Measurements from ENCODE around the gene KCNC3.

KCNC3 gene

GRCh38 chr19:50276370-50277063 is 52.7 kb downstream of the KCNC3 start:
- TF ChIP-seq, protein P1, sequence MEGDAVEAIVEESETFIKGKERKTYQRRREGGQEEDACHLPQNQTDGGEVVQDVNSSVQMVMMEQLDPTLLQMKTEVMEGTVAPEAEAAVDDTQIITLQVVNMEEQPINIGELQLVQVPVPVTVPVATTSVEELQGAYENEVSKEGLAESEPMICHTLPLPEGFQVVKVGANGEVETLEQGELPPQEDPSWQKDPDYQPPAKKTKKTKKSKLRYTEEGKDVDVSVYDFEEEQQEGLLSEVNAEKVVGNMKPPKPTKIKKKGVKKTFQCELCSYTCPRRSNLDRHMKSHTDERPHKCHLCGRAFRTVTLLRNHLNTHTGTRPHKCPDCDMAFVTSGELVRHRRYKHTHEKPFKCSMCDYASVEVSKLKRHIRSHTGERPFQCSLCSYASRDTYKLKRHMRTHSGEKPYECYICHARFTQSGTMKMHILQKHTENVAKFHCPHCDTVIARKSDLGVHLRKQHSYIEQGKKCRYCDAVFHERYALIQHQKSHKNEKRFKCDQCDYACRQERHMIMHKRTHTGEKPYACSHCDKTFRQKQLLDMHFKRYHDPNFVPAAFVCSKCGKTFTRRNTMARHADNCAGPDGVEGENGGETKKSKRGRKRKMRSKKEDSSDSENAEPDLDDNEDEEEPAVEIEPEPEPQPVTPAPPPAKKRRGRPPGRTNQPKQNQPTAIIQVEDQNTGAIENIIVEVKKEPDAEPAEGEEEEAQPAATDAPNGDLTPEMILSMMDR (IDR thresholded peaks at IDR 0.05; ENCODE audit: low read depth, low read length, missing control alignments) = no peak
- DNase-seq (ENCODE audit: extremely low read depth, low read depth) = no peak
- H3K4me3 ChIP-seq (replicated peaks; ENCODE audit: low read depth, low read length) = no peak overlapping the region

- TF ChIP-seq, protein P1 (IDR thresholded peaks at IDR 0.05; ENCODE audit: low read depth, low read length, missing control alignments) = no peak
- no peak overlapping the region for H3K4me3 ChIP-seq (replicated peaks; ENCODE audit: low read depth, low read length)
- DNase-seq (ENCODE audit: extremely low read depth, low read depth) = no peak
Observed at GRCh38 chr19:50275577-50276368, 53.4 kb downstream of the KCNC3 start.

DNA sequence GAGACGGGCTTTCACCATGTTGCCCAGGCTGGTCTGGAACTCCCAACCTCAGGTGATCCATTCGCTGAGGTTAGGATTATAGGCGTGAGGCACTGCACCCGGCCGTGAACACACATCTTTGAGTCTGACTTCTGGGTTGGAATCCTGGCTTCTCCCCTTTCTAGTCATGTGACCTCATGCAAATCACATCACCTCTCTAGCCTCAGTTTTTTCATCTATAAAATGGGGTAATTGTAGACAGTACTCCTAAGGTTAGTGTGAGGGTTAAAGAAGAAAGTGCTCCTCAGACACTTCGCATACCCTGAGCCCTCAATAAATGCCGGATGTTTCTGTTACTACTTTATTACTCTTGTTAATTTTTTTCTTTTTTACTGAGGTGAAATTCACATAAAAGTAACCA is 55.4 kb downstream of the KCNC3 start:
- TF ChIP-seq, protein P1 (IDR thresholded peaks at IDR 0.05; ENCODE audit: low read depth, low read length, missing control alignments) = no peak

DNA sequence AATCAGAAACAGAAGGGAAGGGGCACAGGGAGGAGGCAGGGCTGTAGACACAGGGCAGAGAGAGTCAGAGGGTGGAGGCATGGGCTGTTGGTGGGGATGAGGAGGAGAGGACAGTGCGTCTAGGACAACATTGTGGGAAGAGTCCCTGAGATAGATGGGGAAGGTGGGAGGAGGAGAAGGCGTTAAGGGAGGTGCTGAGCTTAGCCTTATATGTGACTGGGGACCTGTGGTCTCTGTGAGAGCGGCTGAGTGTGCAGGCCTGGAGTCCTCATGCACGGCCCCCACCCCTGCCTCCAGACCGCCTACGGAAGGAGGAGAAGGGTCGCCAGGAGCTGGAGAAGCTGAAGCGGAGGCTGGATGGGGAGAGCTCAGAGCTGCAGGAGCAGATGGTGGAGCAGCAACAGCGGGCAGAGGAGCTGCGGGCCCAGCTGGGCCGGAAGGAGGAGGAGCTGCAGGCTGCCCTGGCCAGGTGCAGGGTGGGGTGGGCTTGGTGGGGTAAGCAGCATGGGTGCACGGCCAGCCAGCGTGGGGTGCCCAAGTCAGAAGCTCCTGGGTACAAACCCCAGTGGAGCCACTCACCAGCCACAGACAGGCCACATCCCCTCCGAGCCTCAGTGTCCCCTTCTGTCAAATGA is 56.8 kb downstream of the KCNC3 start:
- TF ChIP-seq, protein P1 (IDR thresholded peaks at IDR 0.05; ENCODE audit: low read depth, low read length, missing control alignments) = no peak
- H3K4me3 ChIP-seq (replicated peaks; ENCODE audit: low read depth, low read length) = no peak overlapping the region

More for the DNA sequence above, 55.4 kb downstream of the KCNC3 start:
- no peak overlapping the region for H3K4me3 ChIP-seq (replicated peaks; ENCODE audit: low read depth, low read length)
- DNase-seq (ENCODE audit: extremely low read depth, low read depth) = no peak

DNA sequence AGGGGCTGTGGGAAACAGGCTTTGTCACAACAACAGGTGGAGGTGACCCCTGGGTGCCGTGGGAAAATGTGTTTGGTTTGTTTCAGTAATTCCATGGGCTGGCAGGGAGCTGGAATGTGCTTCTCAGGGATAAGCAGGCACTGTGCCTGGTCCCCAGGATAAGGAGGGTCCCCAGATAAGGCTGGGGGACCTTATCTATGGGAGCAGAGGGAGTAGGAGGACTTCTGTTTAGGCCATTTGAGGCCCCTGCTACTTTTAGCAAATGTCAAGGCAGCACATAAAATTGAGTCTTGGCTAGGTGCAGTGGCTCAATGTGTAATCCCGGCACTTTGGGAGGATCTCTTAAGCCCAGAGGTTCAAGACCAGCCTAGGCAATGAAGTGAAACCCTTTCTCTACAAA is 59.5 kb downstream of the KCNC3 start:
- no peak for DNase-seq (ENCODE audit: extremely low read depth, low read depth)
- no peak overlapping the region for H3K4me3 ChIP-seq (replicated peaks; ENCODE audit: low read depth, low read length)
- TF ChIP-seq, protein P1 (IDR thresholded peaks at IDR 0.05; ENCODE audit: low read depth, low read length, missing control alignments) = no peak

More for the DNA sequence above, 56.8 kb downstream of the KCNC3 start:
- DNase-seq (ENCODE audit: extremely low read depth, low read depth) = no peak

DNA sequence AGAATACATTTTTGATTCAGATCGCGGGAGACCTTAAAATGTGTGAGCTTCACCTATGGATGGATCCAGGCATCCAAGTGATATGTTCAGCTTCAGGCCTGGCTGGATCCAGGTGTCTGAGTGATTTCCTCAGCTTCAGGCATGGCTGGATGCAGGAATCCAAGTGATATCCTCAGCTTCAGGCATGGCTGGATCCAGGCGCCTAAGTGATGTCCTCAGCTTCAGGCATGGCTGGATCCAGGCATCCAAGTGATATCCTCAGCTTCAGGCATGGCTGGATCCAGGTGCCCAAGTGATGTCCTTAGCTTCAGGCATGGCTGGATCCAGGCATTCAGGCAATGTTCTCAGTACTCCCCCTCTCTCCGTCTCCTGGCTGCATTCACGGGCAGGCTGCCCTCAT is 60.7 kb downstream of the KCNC3 start:
- TF ChIP-seq, protein P1 (IDR thresholded peaks at IDR 0.05; ENCODE audit: low read depth, low read length, missing control alignments) = no peak
- no peak overlapping the region for H3K4me3 ChIP-seq (replicated peaks; ENCODE audit: low read depth, low read length)
- DNase-seq (ENCODE audit: extremely low read depth, low read depth) = no peak

Data from HFF-Myc (cell line).